ENCODE data around the gene TTI1.

The TTI1 gene

GRCh38 chr20:38057351-38057972, 24.2 kb upstream of the TTI1 start:
- H3K27me3 ChIP-seq (ENCODE audit: insufficient read depth, low read length, poor library complexity), result no peaks in the 10 kb centered on the region
- peak; percentile 87 for DNase-seq
- H3K4me1 ChIP-seq (ENCODE audit: control insufficient read depth, low read depth, low read length), result no peaks in the 10 kb centered on the region
- WGBS (ENCODE audit: extremely low coverage, insufficient coverage, low lambda C conversion rate), result no CpG with 5 or more reads among the region's 7 CpGs
- no peak overlapping the region for H2AK5ac ChIP-seq (ENCODE audit: low read length)
- no peak overlapping the region for H3K23ac ChIP-seq (ENCODE audit: low read length)
- no peak overlapping the region for H3K4me2 ChIP-seq (ENCODE audit: low read length)
- no peak overlapping the region for H2BK5ac ChIP-seq (ENCODE audit: low read length)
- no peak overlapping the region for H4K8ac ChIP-seq (ENCODE audit: low read depth, low read length)
- no peak overlapping the region for H4K5ac ChIP-seq (ENCODE audit: low read length)
- no peak overlapping the region for H2BK120ac ChIP-seq (ENCODE audit: low read depth, low read length)
- no peak overlapping the region for H3K27ac ChIP-seq (ENCODE audit: low read depth, low read length)
- no peak overlapping the region for H3K4ac ChIP-seq (ENCODE audit: low read depth, low read length)
- no peak overlapping the region for H3K56ac ChIP-seq (ENCODE audit: low read length)
- no peak overlapping the region for H3K9ac ChIP-seq (ENCODE audit: low read length)
- no peak overlapping the region for H3K18ac ChIP-seq (ENCODE audit: low read length)
- no peak overlapping the region for H3K4me3 ChIP-seq (ENCODE audit: low read length)
- H2BK15ac ChIP-seq (replicated peaks; ENCODE audit: low read depth), result no peak overlapping the region
- peaks cover 10% of the 10 kb centered on the region for H3K79me1 ChIP-seq (ENCODE audit: low read length)
- peaks cover 8% of the 10 kb centered on the region for H3K36me3 ChIP-seq (ENCODE audit: control insufficient read depth, insufficient read depth, low read length)
- peaks cover 10% of the 10 kb centered on the region for H3K79me2 ChIP-seq (ENCODE audit: control insufficient read depth, insufficient read depth, low read length)

- H3K36me3 ChIP-seq (ENCODE audit: control insufficient read depth, insufficient read depth, low read length), result peaks cover 8% of the 10 kb centered on the region
- H3K23ac ChIP-seq (ENCODE audit: low read length), result no peak overlapping the region
- no peaks in the 10 kb centered on the region for H3K4me1 ChIP-seq (ENCODE audit: control insufficient read depth, low read depth, low read length)
- H2BK120ac ChIP-seq (ENCODE audit: low read depth, low read length), result no peak overlapping the region
- no peaks in the 10 kb centered on the region for H3K27me3 ChIP-seq (ENCODE audit: insufficient read depth, low read length, poor library complexity)
- peaks cover 10% of the 10 kb centered on the region for H3K79me1 ChIP-seq (ENCODE audit: low read length)
- no peak overlapping the region for H3K4ac ChIP-seq (ENCODE audit: low read depth, low read length)
- H3K9ac ChIP-seq (ENCODE audit: low read length), result no peak overlapping the region
- no peak overlapping the region for H2BK15ac ChIP-seq (replicated peaks; ENCODE audit: low read depth)
- no peak overlapping the region for H3K4me2 ChIP-seq (ENCODE audit: low read length)
- H4K5ac ChIP-seq (ENCODE audit: low read length), result no peak overlapping the region
- no peak overlapping the region for H4K8ac ChIP-seq (ENCODE audit: low read depth, low read length)
- peaks cover 16% of the 10 kb centered on the region for H3K79me2 ChIP-seq (ENCODE audit: control insufficient read depth, insufficient read depth, low read length)
- no peak overlapping the region for H3K56ac ChIP-seq (ENCODE audit: low read length)
- no peak overlapping the region for H3K27ac ChIP-seq (ENCODE audit: low read depth, low read length)
- H3K18ac ChIP-seq (ENCODE audit: low read length), result no peak overlapping the region
- DNase-seq, result no peak
- no peak overlapping the region for H2AK5ac ChIP-seq (ENCODE audit: low read length)
- H3K4me3 ChIP-seq (ENCODE audit: low read length), result no peak overlapping the region
- no peak overlapping the region for H2BK5ac ChIP-seq (ENCODE audit: low read length)
- no CpG with 5 or more reads among the region's 6 CpGs for WGBS (ENCODE audit: extremely low coverage, insufficient coverage, low lambda C conversion rate)
These were observed 22.6 kb upstream of the TTI1 start for GRCh38 chr20:38055848-38056247.

- H3K56ac ChIP-seq (ENCODE audit: low read length), result no peak overlapping the region
- H3K79me1 ChIP-seq (ENCODE audit: low read length), result peaks cover 10% of the 10 kb centered on the region
- no peak overlapping the region for H2BK5ac ChIP-seq (ENCODE audit: low read length)
- no CpG with 5 or more reads among the region's 4 CpGs for WGBS (ENCODE audit: extremely low coverage, insufficient coverage, low lambda C conversion rate)
- peaks cover 8% of the 10 kb centered on the region for H3K36me3 ChIP-seq (ENCODE audit: control insufficient read depth, insufficient read depth, low read length)
- H3K79me2 ChIP-seq (ENCODE audit: control insufficient read depth, insufficient read depth, low read length), result peaks cover 16% of the 10 kb centered on the region
- H4K8ac ChIP-seq (ENCODE audit: low read depth, low read length), result no peak overlapping the region
- H3K18ac ChIP-seq (ENCODE audit: low read length), result no peak overlapping the region
- H3K4me1 ChIP-seq (ENCODE audit: control insufficient read depth, low read depth, low read length), result no peaks in the 10 kb centered on the region
- no peak overlapping the region for H3K4ac ChIP-seq (ENCODE audit: low read depth, low read length)
- DNase-seq, result no peak
- no peak overlapping the region for H4K5ac ChIP-seq (ENCODE audit: low read length)
- H2BK15ac ChIP-seq (replicated peaks; ENCODE audit: low read depth), result no peak overlapping the region
- no peak overlapping the region for H2BK120ac ChIP-seq (ENCODE audit: low read depth, low read length)
- H3K27ac ChIP-seq (ENCODE audit: low read depth, low read length), result no peak overlapping the region
- no peaks in the 10 kb centered on the region for H3K27me3 ChIP-seq (ENCODE audit: insufficient read depth, low read length, poor library complexity)
- no peak overlapping the region for H2AK5ac ChIP-seq (ENCODE audit: low read length)
- no peak overlapping the region for H3K23ac ChIP-seq (ENCODE audit: low read length)
- no peak overlapping the region for H3K9ac ChIP-seq (ENCODE audit: low read length)
- H3K4me2 ChIP-seq (ENCODE audit: low read length), result no peak overlapping the region
- H3K4me3 ChIP-seq (ENCODE audit: low read length), result no peak overlapping the region
These were observed 22.0 kb upstream of the TTI1 start for GRCh38 chr20:38055294-38055693.

GRCh38 chr20:38054647-38055046, 21.4 kb upstream of the TTI1 start:
- Histone ChIP-seq H3K4me1 (ENCODE audit: control insufficient read depth, low read depth, low read length) (no peaks in the 10 kb centered on the region), H3K4me3 (ENCODE audit: low read length) (no peak overlapping the region), H2BK120ac (ENCODE audit: low read depth, low read length) (no peak overlapping the region), H3K27me3 (ENCODE audit: insufficient read depth, low read length, poor library complexity) (no peaks in the 10 kb centered on the region), H2BK5ac (ENCODE audit: low read length) (no peak overlapping the region), H4K5ac (ENCODE audit: low read length) (no peak overlapping the region), H3K79me2 (ENCODE audit: control insufficient read depth, insufficient read depth, low read length) (peaks cover 20% of the 10 kb centered on the region), H3K18ac (ENCODE audit: low read length) (no peak overlapping the region), H2BK15ac (replicated peaks; ENCODE audit: low read depth) (no peak overlapping the region), H3K79me1 (ENCODE audit: low read length) (peaks cover 8% of the 10 kb centered on the region), H3K4me2 (ENCODE audit: low read length) (no peak overlapping the region), H3K23ac (ENCODE audit: low read length) (no peak overlapping the region), H2AK5ac (ENCODE audit: low read length) (no peak overlapping the region), H3K36me3 (ENCODE audit: control insufficient read depth, insufficient read depth, low read length) (peaks cover 3% of the 10 kb centered on the region), H4K8ac (ENCODE audit: low read depth, low read length) (no peak overlapping the region), H3K9ac (ENCODE audit: low read length) (no peak overlapping the region), H3K56ac (ENCODE audit: low read length) (no peak overlapping the region), H3K4ac (ENCODE audit: low read depth, low read length) (no peak overlapping the region), H3K27ac (ENCODE audit: low read depth, low read length) (no peak overlapping the region)
- no peak for DNase-seq
- WGBS (ENCODE audit: extremely low coverage, insufficient coverage, low lambda C conversion rate), result 100% methylated on average over 1 of the region's 2 CpGs

GRCh38 chr20:38052870-38053269, 19.6 kb upstream of the TTI1 start:
- H3K23ac ChIP-seq (ENCODE audit: low read length), result no peak overlapping the region
- H3K18ac ChIP-seq (ENCODE audit: low read length), result no peak overlapping the region
- H3K4me1 ChIP-seq (ENCODE audit: control insufficient read depth, low read depth, low read length), result no peaks in the 10 kb centered on the region
- H2BK15ac ChIP-seq (replicated peaks; ENCODE audit: low read depth), result no peak overlapping the region
- no peak overlapping the region for H4K8ac ChIP-seq (ENCODE audit: low read depth, low read length)
- H3K27ac ChIP-seq (ENCODE audit: low read depth, low read length), result no peak overlapping the region
- H3K4ac ChIP-seq (ENCODE audit: low read depth, low read length), result no peak overlapping the region
- H3K9ac ChIP-seq (ENCODE audit: low read length), result no peak overlapping the region
- no peak overlapping the region for H4K5ac ChIP-seq (ENCODE audit: low read length)
- DNase-seq, result peak; percentile 23
- no peak overlapping the region for H3K4me2 ChIP-seq (ENCODE audit: low read length)
- H3K56ac ChIP-seq (ENCODE audit: low read length), result no peak overlapping the region
- H3K4me3 ChIP-seq (ENCODE audit: low read length), result no peak overlapping the region
- no peaks in the 10 kb centered on the region for H3K27me3 ChIP-seq (ENCODE audit: insufficient read depth, low read length, poor library complexity)
- no peak overlapping the region for H2BK5ac ChIP-seq (ENCODE audit: low read length)
- H2BK120ac ChIP-seq (ENCODE audit: low read depth, low read length), result no peak overlapping the region
- H2AK5ac ChIP-seq (ENCODE audit: low read length), result no peak overlapping the region
- H3K79me2 ChIP-seq (ENCODE audit: control insufficient read depth, insufficient read depth, low read length), result peaks cover 23% of the 10 kb centered on the region
- H3K36me3 ChIP-seq (ENCODE audit: control insufficient read depth, insufficient read depth, low read length), result no peaks in the 10 kb centered on the region
- WGBS (ENCODE audit: extremely low coverage, insufficient coverage, low lambda C conversion rate), result no CpG with 5 or more reads among the region's 2 CpGs
- H3K79me1 ChIP-seq (ENCODE audit: low read length), result peaks cover 7% of the 10 kb centered on the region

- no peak overlapping the region for H3K56ac ChIP-seq (ENCODE audit: low read length)
- H3K27ac ChIP-seq (ENCODE audit: low read depth, low read length), result no peak overlapping the region
- H3K4ac ChIP-seq (ENCODE audit: low read depth, low read length), result no peak overlapping the region
- H3K4me2 ChIP-seq (ENCODE audit: low read length), result no peak overlapping the region
- H3K23ac ChIP-seq (ENCODE audit: low read length), result no peak overlapping the region
- H3K4me1 ChIP-seq (ENCODE audit: control insufficient read depth, low read depth, low read length), result peaks cover 2% of the 10 kb centered on the region
- H2BK120ac ChIP-seq (ENCODE audit: low read depth, low read length), result no peak overlapping the region
- WGBS (ENCODE audit: extremely low coverage, insufficient coverage, low lambda C conversion rate), result no CpG with 5 or more reads among the region's 1 CpG
- H3K18ac ChIP-seq (ENCODE audit: low read length), result no peak overlapping the region
- H3K79me1 ChIP-seq (ENCODE audit: low read length), result peaks cover 13% of the 10 kb centered on the region
- no peak overlapping the region for H3K9ac ChIP-seq (ENCODE audit: low read length)
- H3K36me3 ChIP-seq (ENCODE audit: control insufficient read depth, insufficient read depth, low read length), result no peaks in the 10 kb centered on the region
- H2BK15ac ChIP-seq (replicated peaks; ENCODE audit: low read depth), result no peak overlapping the region
- no peak for DNase-seq
- no peak overlapping the region for H4K5ac ChIP-seq (ENCODE audit: low read length)
- H3K4me3 ChIP-seq (ENCODE audit: low read length), result no peak overlapping the region
- no peak overlapping the region for H2AK5ac ChIP-seq (ENCODE audit: low read length)
- no peak overlapping the region for H4K8ac ChIP-seq (ENCODE audit: low read depth, low read length)
- peaks cover 26% of the 10 kb centered on the region for H3K79me2 ChIP-seq (ENCODE audit: control insufficient read depth, insufficient read depth, low read length)
- no peaks in the 10 kb centered on the region for H3K27me3 ChIP-seq (ENCODE audit: insufficient read depth, low read length, poor library complexity)
- no peak overlapping the region for H2BK5ac ChIP-seq (ENCODE audit: low read length)
These were observed 17.4 kb upstream of the TTI1 start for GRCh38 chr20:38050686-38051085.
